ENCODE data around the gene TRIM45. TPM values are rescaled to one million over a fixed set of nuclear protein-coding genes. Genes with fewer than 3 reads are reported as not detected.

TRIM45 gene
- 6.7 TPM for total RNA-seq (ENCODE audit: unreplicated experiment)
- long read RNA-seq, partial matches to known transcripts: 1 of 1 reads
- long read RNA-seq, other reads (novel, unspliced or antisense): 0 of 1 reads

- Mint-ChIP-seq H3K27me3 (ENCODE audit: unreplicated experiment) (no peaks in the 10 kb centered on the region), H3K9me3 (ENCODE audit: unreplicated experiment) (peaks cover 15% of the 10 kb centered on the region), H3K27ac (ENCODE audit: unreplicated experiment) (peak within 1 kb of the TSS; percentile 79), H3K4me3 (ENCODE audit: unreplicated experiment) (peak within 1 kb of the TSS; percentile 90), H3K36me3 (ENCODE audit: unreplicated experiment) (no peaks in the 10 kb centered on the region), H3K4me1 (ENCODE audit: low read depth, unreplicated experiment) (peaks cover 12% of the 10 kb centered on the region)
- TF ChIP-seq CTCF (IDR thresholded peaks at IDR 0.05; ENCODE audit: partially characterized antibody, unreplicated experiment): peak; percentile 40
- DNase-seq: peak; percentile 91
These were observed at the start of gene TRIM45 for GRCh38 chr1:117121589-117122329. Gene TRIM45 (minus strand): TSS chr1:117121749. CDS start chr1:117121201, 548 bp downstream.

- Mint-ChIP-seq H3K4me3 (ENCODE audit: unreplicated experiment) (no peak overlapping the region), H3K36me3 (ENCODE audit: unreplicated experiment) (no peaks in the 10 kb centered on the region), H3K27ac (ENCODE audit: unreplicated experiment) (no peak overlapping the region), H3K9me3 (ENCODE audit: unreplicated experiment) (peaks cover 2% of the 10 kb centered on the region), H3K27me3 (ENCODE audit: unreplicated experiment) (peaks cover 2% of the 10 kb centered on the region), H3K4me1 (ENCODE audit: low read depth, unreplicated experiment) (peaks cover 14% of the 10 kb centered on the region)
- TF ChIP-seq CTCF (IDR thresholded peaks at IDR 0.05; ENCODE audit: partially characterized antibody, unreplicated experiment): no peak
- DNase-seq: no peak
These were observed 48.5 kb upstream of the TRIM45 start for GRCh38 chr1:117169871-117170596.

- Mint-ChIP-seq H3K27ac (ENCODE audit: unreplicated experiment) (no peak overlapping the region), H3K9me3 (ENCODE audit: unreplicated experiment) (peaks cover 7% of the 10 kb centered on the region), H3K4me3 (ENCODE audit: unreplicated experiment) (no peak overlapping the region), H3K36me3 (ENCODE audit: unreplicated experiment) (no peaks in the 10 kb centered on the region), H3K27me3 (ENCODE audit: unreplicated experiment) (peaks cover 3% of the 10 kb centered on the region), H3K4me1 (ENCODE audit: low read depth, unreplicated experiment) (peaks cover 20% of the 10 kb centered on the region)
- TF ChIP-seq CTCF (IDR thresholded peaks at IDR 0.05; ENCODE audit: partially characterized antibody, unreplicated experiment): no peak
- no peak for DNase-seq
These were observed 45.9 kb upstream of the TRIM45 start for GRCh38 chr1:117167402-117167801.

GRCh38 chr1:117166076-117166475, 44.5 kb upstream of the TRIM45 start:
- Mint-ChIP-seq H3K36me3 (ENCODE audit: unreplicated experiment) (no peaks in the 10 kb centered on the region), H3K27ac (ENCODE audit: unreplicated experiment) (no peak overlapping the region), H3K27me3 (ENCODE audit: unreplicated experiment) (peaks cover 1% of the 10 kb centered on the region), H3K9me3 (ENCODE audit: unreplicated experiment) (peaks cover 7% of the 10 kb centered on the region), H3K4me3 (ENCODE audit: unreplicated experiment) (no peak overlapping the region), H3K4me1 (ENCODE audit: low read depth, unreplicated experiment) (peaks cover 25% of the 10 kb centered on the region)
- no peak for TF ChIP-seq CTCF (IDR thresholded peaks at IDR 0.05; ENCODE audit: partially characterized antibody, unreplicated experiment)
- DNase-seq: no peak

GRCh38 chr1:117164209-117164608, 42.7 kb upstream of the TRIM45 start:
- DNase-seq: no peak
- peaks cover 1% of the 10 kb centered on the region for H3K27me3 Mint-ChIP-seq (ENCODE audit: unreplicated experiment)
- peaks cover 5% of the 10 kb centered on the region for H3K9me3 Mint-ChIP-seq (ENCODE audit: unreplicated experiment)
- peaks cover 23% of the 10 kb centered on the region for H3K4me1 Mint-ChIP-seq (ENCODE audit: low read depth, unreplicated experiment)
- TF ChIP-seq CTCF (IDR thresholded peaks at IDR 0.05; ENCODE audit: partially characterized antibody, unreplicated experiment): no peak
- H3K36me3 Mint-ChIP-seq (ENCODE audit: unreplicated experiment): no peaks in the 10 kb centered on the region
- H3K4me3 Mint-ChIP-seq (ENCODE audit: unreplicated experiment): no peak overlapping the region
- no peak overlapping the region for H3K27ac Mint-ChIP-seq (ENCODE audit: unreplicated experiment)
